H9 (cell line): ENCODE data around the gene KAT7. TPM values are rescaled to one million over a fixed set of nuclear protein-coding genes. Genes with fewer than 3 reads are reported as not detected.

Experiments
- DNase-seq: peaks from one replicate; pipeline ENCODE4 v3.0.0-alpha.2; 2017
- H2AFZ ChIP-seq: one replicate; pipeline ENCODE4 v1.6.1; 2013; ENCODE audit warnings: mild to moderate bottlenecking, low read length, control low read depth, moderate library complexity
- H2AK5ac ChIP-seq: 2 replicates; pipeline ENCODE4 v1.6.1; 2013; ENCODE audit warnings: low read length, control low read depth, mixed read lengths; ENCODE audit not compliant: insufficient read length
- H2BK120ac ChIP-seq: one replicate; pipeline ENCODE4 v1.6.1; 2013; ENCODE audit warnings: low read depth, mild to moderate bottlenecking, low read length, control low read depth, inconsistent platforms; ENCODE audit not compliant: poor library complexity, severe bottlenecking
- H2BK12ac ChIP-seq: 2 replicates; pipeline ENCODE4 v1.6.1; 2013; ENCODE audit warnings: low read length, control low read depth, mixed read lengths, low read depth; ENCODE audit not compliant: insufficient read length
- H2BK15ac ChIP-seq: 2 replicates; pipeline ENCODE4 v1.6.1; 2013; ENCODE audit warnings: low read depth, low read length, control low read depth
- H2BK20ac ChIP-seq: one replicate; pipeline ENCODE4 v1.6.1; 2013; ENCODE audit warnings: low read depth, mild to moderate bottlenecking, low read length, control low read depth, inconsistent platforms; ENCODE audit not compliant: poor library complexity, severe bottlenecking
- H2BK5ac ChIP-seq: 2 replicates; pipeline ENCODE4 v1.6.1; 2013; ENCODE audit warnings: low read length, control low read depth, mixed read lengths; ENCODE audit not compliant: insufficient read length
- H3K14ac ChIP-seq: 2 replicates; pipeline ENCODE4 v1.6.1; 2013; ENCODE audit warnings: low read length, control low read depth; ENCODE audit not compliant: insufficient read depth
- H3K18ac ChIP-seq: 2 replicates; pipeline ENCODE4 v1.6.1; 2013; ENCODE audit warnings: low read depth, mild to moderate bottlenecking, mixed read lengths, low read length, control low read depth; ENCODE audit not compliant: insufficient read length
- H3K23ac ChIP-seq: 2 replicates; pipeline ENCODE4 v1.6.1; 2013; ENCODE audit warnings: low read length, control low read depth, mixed read lengths, low read depth; ENCODE audit not compliant: insufficient read length
- H3K23me2 ChIP-seq: 2 replicates; pipeline ENCODE4 v1.6.1; 2013; ENCODE audit warnings: low read depth, mild to moderate bottlenecking, mixed read lengths, low read length, control low read depth; ENCODE audit not compliant: insufficient read length, poor library complexity, severe bottlenecking
- H3K27ac ChIP-seq: 2 replicates; pipeline ENCODE4 v1.5.1; 2013; ENCODE audit warnings: low read length, control low read depth, mixed read lengths, low read depth; ENCODE audit not compliant: insufficient read length
- H3K27me3 ChIP-seq: 2 replicates; pipeline ENCODE4 v1.6.1; 2013; ENCODE audit warnings: low read length, control low read depth, inconsistent platforms; ENCODE audit not compliant: insufficient read depth
- H3K4ac ChIP-seq: 2 replicates; pipeline ENCODE4 v1.6.1; 2013; ENCODE audit warnings: low read depth, mild to moderate bottlenecking, control low read depth, inconsistent platforms, low read length, moderate library complexity
- H3K4me1 ChIP-seq: 2 replicates; pipeline ENCODE4 v1.6.1; 2013; ENCODE audit warnings: low read length, control low read depth, inconsistent platforms; ENCODE audit not compliant: insufficient read depth
- H3K4me2 ChIP-seq: 2 replicates; pipeline ENCODE4 v1.6.1; 2013; ENCODE audit warnings: low read length, control low read depth, mixed read lengths; ENCODE audit not compliant: insufficient read length, insufficient read depth
- H3K56ac ChIP-seq: 2 replicates; pipeline ENCODE4 v1.6.1; 2013; ENCODE audit warnings: low read depth, mild to moderate bottlenecking, mixed read lengths, low read length, control low read depth; ENCODE audit not compliant: insufficient read length
- H3K79me1 ChIP-seq: 2 replicates; pipeline ENCODE4 v1.6.1; 2013; ENCODE audit warnings: low read depth, mild to moderate bottlenecking, moderate library complexity, low read length, control low read depth, inconsistent platforms; ENCODE audit not compliant: insufficient read depth, poor library complexity, severe bottlenecking
- H3K79me2 ChIP-seq: 2 replicates; pipeline ENCODE4 v1.6.1; 2013; ENCODE audit warnings: low read length, control low read depth, inconsistent platforms; ENCODE audit not compliant: insufficient read depth
- H3K9ac ChIP-seq: 2 replicates; pipeline ENCODE4 v1.6.1; 2013; ENCODE audit warnings: low read length, control low read depth, mixed read lengths; ENCODE audit not compliant: insufficient read length; ENCODE audit errors: extremely low read depth
- H3K9me3 ChIP-seq: one replicate; pipeline ENCODE4 v1.6.1; 2013; ENCODE audit warnings: low read depth, low read length, inconsistent platforms; ENCODE audit not compliant: control insufficient read depth
- H3T11ph ChIP-seq: one replicate; pipeline ENCODE4 v1.6.1; 2013; ENCODE audit warnings: mild to moderate bottlenecking, low read length, control low read depth, inconsistent platforms
- H4K20me1 ChIP-seq: one replicate; pipeline ENCODE4 v1.6.1; 2013; ENCODE audit not compliant: control insufficient read depth, insufficient read length, insufficient read depth
- H4K5ac ChIP-seq: 2 replicates; pipeline ENCODE4 v1.6.1; 2013; ENCODE audit warnings: low read depth, mild to moderate bottlenecking, mixed read lengths, low read length, control low read depth; ENCODE audit not compliant: insufficient read length
- H4K8ac ChIP-seq: replicated peaks from 2 replicates; pipeline ENCODE4 v1.6.1; 2013; ENCODE audit warnings: low read length, control low read depth, mixed read lengths, low read depth; ENCODE audit not compliant: insufficient read length
- H4K91ac ChIP-seq: 2 replicates; pipeline ENCODE4 v1.6.1; 2013; ENCODE audit warnings: low read depth, mild to moderate bottlenecking, moderate library complexity, mixed read lengths, low read length, control low read depth; ENCODE audit not compliant: insufficient read length
- H3K27ac Mint-ChIP-seq, 3 experiments: 2 replicates in 2 of 3; 3 replicates in 1 of 3; pipeline ENCODE4 v1.8.0; 2020 to 2021; ENCODE audit warnings: mixed read lengths in 3 of 3, mild to moderate bottlenecking in 1 of 3, moderate library complexity in 1 of 3
- H3K27me3 Mint-ChIP-seq: 2 replicates; pipeline ENCODE4 v1.8.0; 2021; ENCODE audit warnings: low read depth, mild to moderate bottlenecking, moderate library complexity, mixed read lengths
- H3K36me3 Mint-ChIP-seq, 3 experiments: 2 replicates in 2 of 3; 3 replicates in 1 of 3; pipeline ENCODE4 v1.8.0; 2020 to 2021; ENCODE audit warnings: low read depth in 3 of 3, mixed read lengths in 3 of 3; ENCODE audit not compliant: insufficient read depth in 1 of 3
- H3K4me1 Mint-ChIP-seq, 2 experiments: 2 replicates each; pipeline ENCODE4 v1.8.0; 2020; ENCODE audit warnings: mixed read lengths in 2 of 2
- H3K4me3 Mint-ChIP-seq, 2 experiments: 2 replicates in 1 of 2; 3 replicates in 1 of 2; pipeline ENCODE4 v1.8.0; 2020 to 2021; ENCODE audit warnings: mild to moderate bottlenecking in 2 of 2, mixed read lengths in 2 of 2, moderate library complexity in 1 of 2
- H3K9me3 Mint-ChIP-seq, 2 experiments: 2 replicates in 1 of 2; 3 replicates in 1 of 2; pipeline ENCODE4 v1.8.0; 2020; ENCODE audit warnings: mild to moderate bottlenecking in 2 of 2, mixed read lengths in 2 of 2, moderate library complexity in 1 of 2
- CTCF ChIP-seq: fragments of 200-600 bp; sonication (generic); conservative IDR thresholded peaks from 3 replicates; pipeline ENCODE4 v1.8.0; 2021; ENCODE audit warnings: antibody characterized with exemption, mild to moderate bottlenecking
- WGBS: extraction: QIAGEN DNeasy Blood & Tissue Kit; methylation state at CpG from one replicate; pipeline ENCODE4 v1.1.7; 2013; ENCODE audit warnings: missing lambda C conversion rate, low lambda C conversion rate, mixed read lengths; ENCODE audit not compliant: insufficient read length; ENCODE audit errors: extremely low coverage; 5-methylcytosine and 5-hydroxymethylcytosine counted together
- total RNA-seq: library from RNA; stranded (reverse); gene quantifications from 2 replicates; pipeline ENCODE4 v1.2.1, GENCODE V29; 2021

The KAT7 gene
- total RNA-seq, 1 experiment from 2014 or later: 93.1 TPM

- Histone ChIP-seq H4K5ac (no peak overlapping the region), H3K79me1 (peaks cover 14% of the 10 kb centered on the region), H2AK5ac (no peak overlapping the region), H3K9me3 (no peaks in the 10 kb centered on the region), H3K23me2 (peaks cover 12% of the 10 kb centered on the region), H2BK15ac (no peak overlapping the region), H4K20me1 (no peaks in the 10 kb centered on the region), H2BK12ac (no peak overlapping the region), H3K56ac (no peak overlapping the region), H3K27ac (no peak overlapping the region), H3K4ac (no peak overlapping the region), H2BK20ac (no peak overlapping the region), H3K4me1 (peaks cover 11% of the 10 kb centered on the region), H2BK120ac (no peak overlapping the region), H3K27me3 (no peaks in the 10 kb centered on the region), H2AFZ (no peak overlapping the region), H3K79me2 (peaks cover 16% of the 10 kb centered on the region; the same call in 1 of the 2 replicates), H3K9ac (no peak overlapping the region), H3K14ac (no peak overlapping the region), H3K23ac (no peak overlapping the region), H3K18ac (no peak overlapping the region), H2BK5ac (no peak overlapping the region), H4K8ac (no peak overlapping the region), H3T11ph (no peak overlapping the region), H4K91ac (no peak overlapping the region), H3K4me2 (no peak overlapping the region)
- Mint-ChIP-seq H3K27ac (no peak overlapping the region), H3K4me3 (no peak overlapping the region), H3K36me3 (peaks cover 2 to 8% (median 4%) of the 10 kb centered on the region in 3 experiments; a peak in 6 of 7 replicates), H3K9me3 (no peaks in the 10 kb centered on the region; a peak in 1 of 5 replicates), H3K27me3 (peaks cover 4% of the 10 kb centered on the region), H3K4me1 (peaks cover 44 to 52% of the 10 kb centered on the region in 2 experiments)
- WGBS: no CpG with 5 or more reads among the region's 6 CpGs
- no peak for TF ChIP-seq CTCF
- no peak for DNase-seq
These were observed 27.4 kb upstream of the KAT7 start for GRCh38 chr17:49760932-49761558.
